Measurements from ENCODE around the gene TLL2.

TLL2 gene

GRCh38 chr10:96387601-96388000 lies 126.1 kb downstream of the TLL2 start:
- no peaks in the 10 kb centered on the region for H3K79me2 ChIP-seq (ENCODE audit: low read length)
- no peak overlapping the region for H3K4me2 ChIP-seq (ENCODE audit: low read depth, low read length)
- no peak overlapping the region for H3K4me3 ChIP-seq (ENCODE audit: low read length)
- no peak overlapping the region for H2AFZ ChIP-seq (ENCODE audit: low read length)
- no peaks in the 10 kb centered on the region for H3K9me2 ChIP-seq (replicated peaks; ENCODE audit: insufficient read depth, low read length)
- no peaks in the 10 kb centered on the region for H3F3A ChIP-seq (ENCODE audit: insufficient read depth, low read length)
- no peaks in the 10 kb centered on the region for H3K27me3 ChIP-seq (replicated peaks; ENCODE audit: insufficient read depth, low read length)
- no peak for DNase-seq
- H3K36me3 ChIP-seq (replicated peaks; ENCODE audit: insufficient read depth, low read length): no peaks in the 10 kb centered on the region
- H3K27ac ChIP-seq (ENCODE audit: low read length): no peak overlapping the region
- no peaks in the 10 kb centered on the region for H3K4me1 ChIP-seq (ENCODE audit: low read length)
- no peaks in the 10 kb centered on the region for H4K20me1 ChIP-seq (ENCODE audit: insufficient read depth, low read length)
- no peak for TF ChIP-seq CTCF (IDR thresholded peaks at IDR 0.05; ENCODE audit: low read length)
- H3K9me3 ChIP-seq (replicated peaks; ENCODE audit: insufficient read depth, low read length): no peaks in the 10 kb centered on the region
- H3K9ac ChIP-seq (ENCODE audit: low read length): no peak overlapping the region

- DNase-seq: no peak
- H3K36me3 ChIP-seq (replicated peaks; ENCODE audit: insufficient read depth, low read length): no peaks in the 10 kb centered on the region
- no peaks in the 10 kb centered on the region for H3K9me3 ChIP-seq (replicated peaks; ENCODE audit: insufficient read depth, low read length)
- H3F3A ChIP-seq (ENCODE audit: insufficient read depth, low read length): no peaks in the 10 kb centered on the region
- H3K9me2 ChIP-seq (replicated peaks; ENCODE audit: insufficient read depth, low read length): no peaks in the 10 kb centered on the region
- no peaks in the 10 kb centered on the region for H3K4me1 ChIP-seq (ENCODE audit: low read length)
- H3K27me3 ChIP-seq (replicated peaks; ENCODE audit: insufficient read depth, low read length): no peaks in the 10 kb centered on the region
- H3K79me2 ChIP-seq (ENCODE audit: low read length): no peaks in the 10 kb centered on the region
- no peak overlapping the region for H3K27ac ChIP-seq (ENCODE audit: low read length)
- no peak for TF ChIP-seq EZH2phosphoT487 (IDR thresholded peaks at IDR 0.05; ENCODE audit: low read length)
- TF ChIP-seq CTCF (IDR thresholded peaks at IDR 0.05; ENCODE audit: low read length): no peak
- TF ChIP-seq EZH2 (optimal IDR thresholded peaks at IDR 0.05; ENCODE audit: low read depth, low read length): no peak
- no peak overlapping the region for H2AFZ ChIP-seq (ENCODE audit: low read length)
- H4K20me1 ChIP-seq (ENCODE audit: insufficient read depth, low read length): no peaks in the 10 kb centered on the region
- no peak overlapping the region for H3K4me3 ChIP-seq (ENCODE audit: low read length)
- H3K9ac ChIP-seq (ENCODE audit: low read length): no peak overlapping the region
- no peak overlapping the region for H3K4me2 ChIP-seq (ENCODE audit: low read depth, low read length)
Measured at GRCh38 chr10:96387161-96387560, 126.6 kb downstream of the TLL2 start.

GRCh38 chr10:96384506-96384905 lies 129.2 kb downstream of the TLL2 start:
- H3K27ac ChIP-seq (ENCODE audit: low read length): no peak overlapping the region
- no peaks in the 10 kb centered on the region for H3K36me3 ChIP-seq (replicated peaks; ENCODE audit: insufficient read depth, low read length)
- no peak for DNase-seq
- no peak overlapping the region for H3K4me3 ChIP-seq (ENCODE audit: low read length)
- no peak overlapping the region for H2AFZ ChIP-seq (ENCODE audit: low read length)
- no peaks in the 10 kb centered on the region for H4K20me1 ChIP-seq (ENCODE audit: insufficient read depth, low read length)
- H3K9me2 ChIP-seq (replicated peaks; ENCODE audit: insufficient read depth, low read length): no peaks in the 10 kb centered on the region
- H3K9ac ChIP-seq (ENCODE audit: low read length): no peak overlapping the region
- TF ChIP-seq EZH2phosphoT487 (IDR thresholded peaks at IDR 0.05; ENCODE audit: low read length) (no peak), CTCF (IDR thresholded peaks at IDR 0.05; ENCODE audit: low read length) (no peak), EZH2 (optimal IDR thresholded peaks at IDR 0.05; ENCODE audit: low read depth, low read length) (no peak)
- H3K27me3 ChIP-seq (replicated peaks; ENCODE audit: insufficient read depth, low read length): no peaks in the 10 kb centered on the region
- no peaks in the 10 kb centered on the region for H3K4me1 ChIP-seq (ENCODE audit: low read length)
- no peaks in the 10 kb centered on the region for H3K79me2 ChIP-seq (ENCODE audit: low read length)
- H3K9me3 ChIP-seq (replicated peaks; ENCODE audit: insufficient read depth, low read length): no peaks in the 10 kb centered on the region
- no peaks in the 10 kb centered on the region for H3F3A ChIP-seq (ENCODE audit: insufficient read depth, low read length)
- H3K4me2 ChIP-seq (ENCODE audit: low read depth, low read length): no peak overlapping the region

- Histone ChIP-seq H3K27me3 (replicated peaks; ENCODE audit: insufficient read depth, low read length) (no peaks in the 10 kb centered on the region), H4K20me1 (ENCODE audit: insufficient read depth, low read length) (no peaks in the 10 kb centered on the region), H3F3A (ENCODE audit: insufficient read depth, low read length) (no peaks in the 10 kb centered on the region), H3K4me2 (ENCODE audit: low read depth, low read length) (no peak overlapping the region), H3K9me2 (replicated peaks; ENCODE audit: insufficient read depth, low read length) (no peaks in the 10 kb centered on the region), H3K4me1 (ENCODE audit: low read length) (no peaks in the 10 kb centered on the region), H3K9ac (ENCODE audit: low read length) (no peak overlapping the region), H2AFZ (ENCODE audit: low read length) (no peak overlapping the region), H3K27ac (ENCODE audit: low read length) (no peak overlapping the region), H3K9me3 (replicated peaks; ENCODE audit: insufficient read depth, low read length) (no peaks in the 10 kb centered on the region), H3K4me3 (ENCODE audit: low read length) (no peak overlapping the region), H3K79me2 (ENCODE audit: low read length) (no peaks in the 10 kb centered on the region), H3K36me3 (replicated peaks; ENCODE audit: insufficient read depth, low read length) (no peaks in the 10 kb centered on the region)
- DNase-seq: no peak
- no peak for TF ChIP-seq CTCF (IDR thresholded peaks at IDR 0.05; ENCODE audit: low read length)
- no peak for TF ChIP-seq EZH2phosphoT487 (IDR thresholded peaks at IDR 0.05; ENCODE audit: low read length)
- TF ChIP-seq EZH2 (optimal IDR thresholded peaks at IDR 0.05; ENCODE audit: low read depth, low read length): no peak
Measured at GRCh38 chr10:96380821-96381220, 132.9 kb downstream of the TLL2 start.
